Activated CD8-positive, alpha-beta memory T cell treated with anti-CD3 and anti-CD28 coated beads, Interleukin-2, amount 50 U/mL, for 1 hour (primary cell): ENCODE measurements around the gene UBE4A.
"Not testable (repeated sequence)": the region's sequence is repeated elsewhere in the genome, so short reads cannot be mapped to it uniquely, and the experiment has no call there.

Experiments used
- DNase-seq: peaks from one replicate; pipeline ENCODE4 v3.0.0-alpha.2; 2020; ENCODE audit errors: extremely low read depth

UBE4A gene

GRCh38 chr11:118401151-118401879, 41.9 kb downstream of the UBE4A start, which contains the start of gene ATP5MG:
Gene ATP5MG (plus strand): TSS chr11:118401606. CDS start chr11:118401666, 60 bp downstream.
- peak; percentile 88 for DNase-seq

GRCh38 chr11:118401880-118402590, 42.6 kb downstream of the UBE4A start:
- DNase-seq, result no peak

GRCh38 chr11:118402594-118402993, 43.2 kb downstream of the UBE4A start:
- not testable (repeated sequence) for DNase-seq

DNA sequence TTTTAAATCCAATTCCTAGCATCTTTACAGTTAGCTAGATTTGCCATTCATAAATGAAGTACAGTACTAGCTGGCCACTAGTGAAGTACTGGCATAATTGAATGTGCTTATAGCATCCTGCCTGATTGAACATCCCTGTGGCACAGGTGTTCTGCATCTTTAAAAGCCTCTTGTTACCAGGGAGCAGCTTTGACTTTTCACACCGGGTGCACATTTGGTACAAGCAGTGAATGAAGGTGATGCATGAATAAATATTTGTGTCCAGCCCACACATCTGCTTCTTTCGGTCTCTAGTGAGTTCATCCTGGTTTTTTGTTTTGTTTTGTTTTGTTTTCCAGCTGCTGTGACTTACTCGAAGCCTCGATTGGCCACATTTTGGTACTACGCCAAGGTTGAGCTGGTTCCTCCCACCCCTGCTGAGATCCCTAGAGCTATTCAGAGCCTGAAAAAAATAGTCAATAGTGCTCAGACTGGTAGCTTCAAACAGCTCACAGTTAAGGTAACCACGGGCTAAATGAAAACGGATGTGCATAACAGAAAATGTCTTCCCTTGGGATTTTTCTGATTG, 47.3 kb downstream of the UBE4A start:
- no peak for DNase-seq

- no peak for DNase-seq
Measured at GRCh38 chr11:118410055-118410745, 50.8 kb downstream of the UBE4A start.

- DNase-seq, result no peak
Measured at GRCh38 chr11:118411530-118411929, 52.1 kb downstream of the UBE4A start.

DNA sequence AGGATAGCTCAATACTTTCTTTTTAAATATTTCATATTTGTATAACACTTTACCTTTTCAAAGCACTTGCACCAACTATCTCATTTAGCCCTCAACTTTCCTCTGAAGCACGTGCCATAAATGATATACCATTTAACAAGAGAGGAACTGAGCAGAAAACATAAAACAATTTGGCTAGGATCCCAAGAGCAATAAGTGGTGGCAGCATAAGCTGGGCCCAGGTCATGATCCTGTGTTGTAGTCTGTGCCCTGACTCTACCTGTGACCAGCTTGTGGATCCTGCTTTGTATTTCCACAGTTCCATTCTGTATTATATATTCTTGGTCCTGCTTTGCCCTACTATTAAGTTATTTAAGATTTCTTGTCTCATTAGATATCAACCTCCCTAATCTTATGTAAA, 53.5 kb downstream of the UBE4A start:
- no peak for DNase-seq

DNA sequence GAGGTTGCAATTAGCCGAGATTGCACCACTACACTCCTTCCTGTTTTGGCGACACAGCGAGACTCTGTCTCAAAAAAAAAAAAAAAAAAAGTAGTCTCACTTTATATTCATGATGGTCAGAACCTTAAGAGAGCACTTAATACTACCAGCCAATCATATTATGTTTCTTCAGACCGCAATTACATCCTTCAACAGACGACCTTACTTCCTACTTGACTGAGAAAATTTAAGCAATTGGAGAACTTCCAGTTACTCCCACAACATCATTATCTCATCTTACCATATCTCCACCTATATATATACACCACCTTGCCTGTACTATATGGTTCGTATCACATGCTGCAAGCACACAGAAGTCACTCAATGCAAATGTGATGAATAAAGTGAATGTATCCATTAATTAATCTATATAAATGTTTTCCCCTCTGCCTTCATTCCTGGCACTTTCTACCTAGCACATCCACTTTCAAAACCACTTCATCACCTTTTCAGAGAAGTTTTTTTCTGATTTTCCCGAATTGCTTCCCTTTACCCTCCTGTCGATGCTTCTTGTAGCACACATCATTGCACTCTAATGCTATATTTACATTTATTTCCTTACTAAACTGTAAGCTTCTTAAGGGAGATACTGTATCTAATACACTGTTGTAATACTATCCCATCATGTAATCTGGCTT, 55.8 kb downstream of the UBE4A start:
- DNase-seq, result no peak

GRCh38 chr11:118415739-118416068, 56.3 kb downstream of the UBE4A start:
- no peak for DNase-seq

GRCh38 chr11:118416900-118417299, 57.5 kb downstream of the UBE4A start:
- DNase-seq, result not testable (repeated sequence)

DNA sequence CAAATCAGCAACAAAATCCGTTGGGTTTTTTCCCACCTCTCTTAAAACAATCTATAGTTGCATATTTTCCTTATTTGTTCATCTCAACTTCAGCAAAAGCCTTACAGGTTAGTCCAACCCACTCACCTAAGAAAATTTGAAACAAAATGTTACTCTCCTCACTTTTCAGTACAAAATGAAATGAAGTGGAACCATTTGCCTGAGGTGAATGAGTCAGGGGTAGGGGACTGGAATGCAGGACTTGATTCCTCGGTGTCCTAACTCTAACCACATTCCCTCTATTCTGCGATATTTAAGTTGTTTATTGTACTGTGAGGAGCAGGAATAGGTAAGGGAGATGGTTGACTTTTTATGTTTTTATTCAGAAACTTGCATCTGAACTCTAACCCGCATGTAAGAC, 58.4 kb downstream of the UBE4A start:
- DNase-seq, result no peak

GRCh38 chr11:118418766-118419165, 59.4 kb downstream of the UBE4A start:
- no peak for DNase-seq

DNA sequence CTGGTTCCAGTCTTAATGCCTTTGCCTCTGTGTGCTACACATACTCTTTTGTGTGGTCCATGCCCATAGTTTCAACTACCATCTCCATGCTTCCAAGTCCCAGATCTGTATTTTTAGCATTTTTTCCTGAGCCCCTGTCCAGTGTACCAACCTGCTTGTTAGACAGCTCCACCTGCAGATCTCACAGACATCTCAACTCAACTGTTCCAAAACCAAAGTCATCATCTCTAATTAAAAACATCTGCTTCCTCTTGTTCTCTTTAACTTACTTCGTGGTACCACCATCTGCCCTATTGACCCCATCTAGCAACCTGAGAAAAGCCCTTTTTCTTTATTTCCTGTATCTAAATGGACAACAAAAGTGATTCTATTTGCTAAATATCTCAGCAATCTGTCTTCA, 68.3 kb downstream of the UBE4A start:
- DNase-seq, result no peak

- no peak for DNase-seq
Measured at GRCh38 chr11:118430956-118431355, 71.6 kb downstream of the UBE4A start.

- DNase-seq, result no peak
Measured at GRCh38 chr11:118434123-118434552, 74.7 kb downstream of the UBE4A start.

DNA sequence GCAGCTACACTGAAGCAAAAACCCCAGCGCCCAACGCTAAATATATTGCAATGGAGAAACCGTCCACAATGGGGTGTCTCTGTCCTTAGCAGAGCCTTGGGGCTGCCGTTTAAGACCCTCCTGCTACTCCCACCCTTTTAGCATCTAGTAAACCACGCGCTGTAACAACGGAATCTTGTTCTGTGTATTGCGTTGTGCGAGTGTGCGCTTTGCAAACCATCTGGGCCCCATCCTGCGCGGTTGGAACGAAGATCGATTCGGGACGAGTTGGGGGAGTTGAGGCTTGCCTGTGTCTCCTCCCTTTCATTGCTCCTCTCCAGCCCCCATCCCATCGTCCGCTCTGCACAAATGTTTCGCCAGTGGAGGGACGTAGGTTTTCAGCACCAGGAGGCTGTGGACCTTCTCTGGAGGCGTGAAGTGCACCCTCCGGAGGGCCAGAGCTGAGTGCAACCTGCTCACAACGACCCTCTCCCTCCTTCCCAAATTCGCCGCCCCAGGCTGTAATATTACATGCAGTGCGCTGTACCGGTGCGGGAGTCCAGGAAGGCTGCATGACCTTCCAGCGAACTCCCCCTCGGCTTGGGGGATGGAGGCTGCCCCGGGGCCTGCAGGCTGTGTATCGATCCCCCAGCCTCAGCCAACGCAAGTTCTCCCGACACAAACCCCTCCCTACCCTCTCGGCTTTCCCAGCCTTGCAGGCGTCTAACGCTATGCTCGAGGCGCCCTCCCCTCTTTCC, 75.3 kb downstream of the UBE4A start:
- no peak for DNase-seq

- DNase-seq, result peak; percentile 16
Measured at GRCh38 chr11:118435290-118435892, 76.0 kb downstream of the UBE4A start.

DNA sequence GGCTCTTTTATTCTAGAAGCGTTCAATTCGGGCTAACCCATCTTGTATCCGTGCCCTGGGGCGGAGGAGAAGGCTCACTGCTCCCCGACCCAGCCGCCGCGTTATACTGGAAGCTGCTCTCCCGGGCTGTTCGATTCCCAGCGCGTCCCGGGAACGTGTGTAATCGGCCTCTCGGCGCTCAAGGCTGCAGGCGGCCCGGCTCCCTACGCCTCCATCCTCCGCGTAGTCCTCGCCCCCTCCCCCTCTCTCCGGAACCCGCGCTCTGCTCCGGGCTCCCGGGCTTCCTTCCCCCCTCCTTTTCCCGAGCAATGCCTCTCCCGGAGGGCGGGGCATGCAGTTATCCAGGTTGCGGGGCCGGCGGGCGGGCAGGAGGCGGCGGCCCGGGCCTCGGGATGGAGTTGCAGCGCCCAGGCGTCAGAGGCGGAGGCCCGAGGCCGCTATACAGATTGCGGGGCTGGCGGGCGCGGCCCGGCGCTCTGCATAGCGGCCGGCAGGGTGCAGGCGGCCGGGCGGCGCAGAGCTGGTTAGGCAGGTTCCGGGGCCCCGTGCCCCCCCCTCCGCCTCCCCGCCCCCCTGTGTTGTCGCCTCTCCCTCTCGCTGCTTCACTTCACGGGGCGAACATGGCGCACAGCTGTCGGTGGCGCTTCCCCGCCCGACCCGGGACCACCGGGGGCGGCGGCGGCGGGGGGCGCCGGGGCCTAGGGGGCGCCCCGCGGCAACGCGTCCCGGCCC, 76.7 kb downstream of the UBE4A start, which contains the start of gene KMT2A:
KMT2A (plus strand) TSS at position 600 of the 732 bp plus-strand sequence; CDS start at position 621, 21 bp downstream.
- peak; percentile 82 for DNase-seq

- DNase-seq, result peak; percentile 22
Measured at GRCh38 chr11:118436639-118437207, 77.3 kb downstream of the UBE4A start.
